Anterior cingulate cortex (tissue), 58 donors: ENCODE results near the gene TMIGD3.
A peak's percentile ranks its signal among the peaks of the same experiment; 100 is the strongest.

ENCODE experiments used
- DNase-seq, 58 donors: peaks; one replicate each; lab custom pipeline; 2025; lab: John Stamatoyannopoulos, UW

TMIGD3 gene

GRCh38 chr1:111452581-111452980, 50.9 kb downstream of the TMIGD3 start:
- no peak for DNase-seq

GRCh38 chr1:111450185-111450584, 53.2 kb downstream of the TMIGD3 start:
- DNase-seq, result no peak

DNA sequence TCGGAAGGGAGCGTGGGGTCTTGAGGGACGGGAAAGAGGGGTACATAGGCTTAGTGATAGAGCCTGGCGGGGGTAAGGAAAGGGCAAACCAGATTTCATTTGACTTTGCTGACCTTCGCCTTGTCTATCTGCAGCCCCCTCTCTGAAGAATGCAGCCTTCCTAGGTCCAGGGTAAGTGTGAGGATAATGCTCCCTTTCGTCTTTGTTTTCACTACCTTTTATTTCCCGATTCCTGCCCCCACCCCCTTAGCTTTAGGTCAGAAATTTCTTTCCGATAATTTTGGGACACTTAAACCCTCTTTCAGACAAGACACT, 53.8 kb downstream of the TMIGD3 start:
- DNase-seq, result no peak

- DNase-seq, result peak; percentile 49 to 98 (median 90)
These were observed 54.3 kb downstream of the TMIGD3 start, which contains the start of the genes ATP5PB and WDR77 for GRCh38 chr1:111448918-111449702. Gene ATP5PB (plus strand): TSS chr1:111449464. CDS start chr1:111449542, 78 bp downstream. Gene WDR77 (minus strand): TSS chr1:111449256. CDS start chr1:111449169, 87 bp downstream.

GRCh38 chr1:111448482-111448917, 54.9 kb downstream of the TMIGD3 start:
- peak in 2 of 58 donors; percentile 27 to 44 for DNase-seq

- DNase-seq, result no peak
These were observed 56.2 kb downstream of the TMIGD3 start for GRCh38 chr1:111446967-111447892.

GRCh38 chr1:111446546-111446945, 56.9 kb downstream of the TMIGD3 start:
- no peak for DNase-seq

- DNase-seq, result no peak
These were observed 59.4 kb downstream of the TMIGD3 start for GRCh38 chr1:111444031-111444430.

- no peak for DNase-seq
These were observed 61.0 kb downstream of the TMIGD3 start for GRCh38 chr1:111442457-111442856.

DNA sequence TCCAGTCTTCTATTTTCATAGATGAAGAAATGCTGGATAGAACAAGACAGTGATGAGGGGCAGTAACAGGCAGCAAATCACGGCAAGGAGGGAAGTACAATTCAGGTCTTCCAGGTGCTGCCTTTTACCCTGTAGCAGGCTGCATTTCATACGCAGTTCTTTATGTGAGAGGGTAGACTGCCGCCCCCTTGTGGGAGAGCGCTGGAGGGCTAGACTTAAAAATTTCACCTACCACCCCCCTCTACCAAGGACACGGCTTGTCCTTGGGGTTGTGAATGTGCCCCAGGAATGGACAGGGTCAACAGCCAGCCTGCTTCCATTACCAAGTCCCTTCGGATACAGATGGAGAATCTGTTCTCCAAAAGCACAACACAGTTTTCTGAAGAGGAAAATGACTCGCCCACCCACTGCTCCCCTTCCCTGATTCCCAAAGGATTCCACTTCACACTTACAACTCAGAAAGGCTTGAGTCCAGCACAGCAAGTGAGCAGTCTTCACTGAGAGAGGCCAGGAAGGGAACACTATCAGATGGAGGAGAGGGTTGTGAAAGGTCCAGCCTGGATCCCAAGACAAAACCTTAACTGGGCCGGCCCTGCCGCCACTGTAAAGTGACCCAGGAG, 61.8 kb downstream of the TMIGD3 start:
- peak in 3 of 58 donors; percentile 0 to 3 (median 1) for DNase-seq

DNA sequence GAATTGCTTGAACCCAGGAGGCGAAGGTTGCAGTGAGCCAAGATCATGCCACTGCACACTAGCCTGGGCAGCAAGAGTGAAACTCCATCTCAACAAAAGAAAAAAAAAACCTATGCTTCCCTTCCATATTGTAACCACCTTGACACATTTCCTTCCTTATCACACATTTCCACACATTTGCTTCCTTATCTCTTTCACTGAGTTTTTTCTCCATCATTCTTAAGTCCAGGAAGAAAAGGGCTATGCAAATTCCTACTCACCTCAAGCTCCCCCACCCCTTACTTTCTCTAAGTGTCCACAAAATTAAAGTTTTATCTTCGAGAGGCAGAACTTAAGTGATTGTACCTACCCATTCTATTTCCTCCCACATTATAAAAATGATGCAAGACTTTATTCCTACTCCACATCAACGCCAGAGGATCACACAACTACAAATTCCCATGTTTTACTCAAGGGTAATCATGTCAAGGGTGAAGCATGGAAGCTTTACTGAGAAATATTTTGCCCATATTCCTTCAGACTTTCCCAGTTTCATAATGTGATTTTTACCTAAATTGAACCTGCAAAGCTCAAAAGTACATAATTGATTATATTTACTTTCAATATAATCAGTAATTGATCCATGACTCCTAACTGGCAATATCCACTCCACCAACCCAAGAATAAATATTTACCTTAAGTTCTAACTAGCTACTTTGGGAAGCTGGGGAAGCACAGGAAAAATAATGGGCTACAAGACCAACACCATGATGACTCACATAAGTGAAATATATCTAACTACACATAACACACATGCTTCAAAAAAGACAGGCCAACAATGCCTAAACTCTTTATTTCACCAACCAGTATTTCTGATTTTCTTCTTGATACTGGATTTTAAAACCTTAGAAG, 63.7 kb downstream of the TMIGD3 start:
- DNase-seq, result no peak

DNA sequence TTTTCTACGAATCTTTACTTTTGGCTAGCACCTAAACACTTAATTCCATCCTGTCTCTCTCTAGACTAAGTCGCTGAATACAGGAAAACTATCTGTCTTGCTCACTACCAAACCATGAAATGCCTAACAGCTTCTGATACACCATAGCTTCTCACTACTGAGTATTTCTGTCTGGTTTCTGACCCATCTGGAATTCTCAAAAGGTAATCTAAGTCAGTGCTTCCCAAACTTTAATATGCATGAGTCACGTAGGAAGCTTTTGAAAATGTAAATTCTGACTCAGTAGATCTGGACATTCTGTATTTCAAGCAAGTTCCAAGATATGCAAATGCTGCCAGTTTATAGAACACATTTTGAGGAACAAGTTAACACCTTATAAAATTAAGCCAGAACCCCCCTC, 66.7 kb downstream of the TMIGD3 start:
- no peak for DNase-seq
